ENCODE data around the gene EFTUD2.

The EFTUD2 gene

GRCh38 chr17:44871556-44871955 is 27.7 kb downstream of the EFTUD2 start:
- Histone ChIP-seq H3K36me3 (ENCODE audit: control insufficient read depth in 2 of 2, insufficient read depth in 2 of 2, low read length in 2 of 2) (peaks cover 49 to 71% of the 10 kb centered on the region in 2 donors), H3K9ac (ENCODE audit: low read depth in 1 of 2, low read length in 2 of 2) (no peak overlapping the region), H3K27ac (ENCODE audit: low read depth in 2 of 2, low read length in 2 of 2) (no peak overlapping the region)

GRCh38 chr17:44867841-44868240 is 31.4 kb downstream of the EFTUD2 start:
- Histone ChIP-seq H3K4me3 (ENCODE audit: low read length in 2 of 2) (no peak overlapping the region), H3K4me1 (ENCODE audit: control insufficient read depth in 2 of 2, insufficient read depth in 2 of 2, low read length in 2 of 2) (no peaks in the 10 kb centered on the region), H3K27me3 (ENCODE audit: control insufficient read depth in 2 of 2, insufficient read depth in 2 of 2, low read length in 2 of 2) (no peaks in the 10 kb centered on the region), H3K9me3 (ENCODE audit: control insufficient read depth in 2 of 2, low read length in 2 of 2) (no peaks in the 10 kb centered on the region), H3K27ac (ENCODE audit: low read depth in 2 of 2, low read length in 2 of 2) (no peak overlapping the region), H3K36me3 (ENCODE audit: control insufficient read depth in 2 of 2, insufficient read depth in 2 of 2, low read length in 2 of 2) (peaks cover 52 to 73% of the 10 kb centered on the region in 2 donors), H3K9ac (ENCODE audit: low read depth in 1 of 2, low read length in 2 of 2) (no peak overlapping the region)

More at GRCh38 chr17:44871556-44871955, 27.7 kb downstream of the EFTUD2 start:
- Histone ChIP-seq H3K9me3 (ENCODE audit: control insufficient read depth in 2 of 2, low read length in 2 of 2) (no peaks in the 10 kb centered on the region), H3K27me3 (ENCODE audit: control insufficient read depth in 2 of 2, insufficient read depth in 2 of 2, low read length in 2 of 2) (no peaks in the 10 kb centered on the region), H3K4me3 (ENCODE audit: low read length in 2 of 2) (no peak overlapping the region), H3K4me1 (ENCODE audit: control insufficient read depth in 2 of 2, insufficient read depth in 2 of 2, low read length in 2 of 2) (no peaks in the 10 kb centered on the region)

GRCh38 chr17:44865931-44866330 is 33.3 kb downstream of the EFTUD2 start:
- Histone ChIP-seq H3K36me3 (ENCODE audit: control insufficient read depth in 2 of 2, insufficient read depth in 2 of 2, low read length in 2 of 2) (peaks cover 50 to 69% of the 10 kb centered on the region in 2 donors), H3K4me1 (ENCODE audit: control insufficient read depth in 2 of 2, insufficient read depth in 2 of 2, low read length in 2 of 2) (no peaks in the 10 kb centered on the region)

DNA sequence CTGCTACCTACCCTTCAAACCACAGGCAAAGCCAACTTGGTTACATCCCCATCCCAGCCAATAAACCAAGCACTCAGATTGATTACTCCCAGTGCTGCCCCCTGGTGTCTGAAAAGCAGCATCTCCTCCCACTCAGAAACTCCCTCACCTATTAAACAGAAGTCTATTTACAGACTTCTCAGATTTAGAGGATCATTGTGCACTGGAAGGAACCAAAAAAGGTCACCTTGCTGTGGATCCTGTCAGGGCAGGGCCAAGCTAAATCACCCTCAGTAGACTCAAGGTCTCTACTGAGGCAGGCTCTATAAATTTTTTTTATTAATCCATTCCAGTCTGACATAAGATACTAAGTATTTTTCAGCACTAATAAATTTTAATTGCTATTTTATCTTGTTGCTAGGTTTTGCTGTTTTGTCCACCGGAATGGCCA is 34.0 kb downstream of the EFTUD2 start:
- no peak overlapping the region for H3K27ac ChIP-seq (ENCODE audit: low read depth in 2 of 2, low read length in 2 of 2)
- H3K36me3 ChIP-seq (ENCODE audit: control insufficient read depth in 2 of 2, insufficient read depth in 2 of 2, low read length in 2 of 2): peaks cover 50 to 72% of the 10 kb centered on the region in 2 donors
- H3K4me3 ChIP-seq (ENCODE audit: low read length in 2 of 2): no peak overlapping the region
- H3K27me3 ChIP-seq (ENCODE audit: control insufficient read depth in 2 of 2, insufficient read depth in 2 of 2, low read length in 2 of 2): no peaks in the 10 kb centered on the region
- H3K9ac ChIP-seq (ENCODE audit: low read depth in 1 of 2, low read length in 2 of 2): no peak overlapping the region
- H3K9me3 ChIP-seq (ENCODE audit: control insufficient read depth in 2 of 2, low read length in 2 of 2): no peaks in the 10 kb centered on the region
- H3K4me1 ChIP-seq (ENCODE audit: control insufficient read depth in 2 of 2, insufficient read depth in 2 of 2, low read length in 2 of 2): no peaks in the 10 kb centered on the region

More at GRCh38 chr17:44865931-44866330, 33.3 kb downstream of the EFTUD2 start:
- Histone ChIP-seq H3K9ac (ENCODE audit: low read depth in 1 of 2, low read length in 2 of 2) (no peak overlapping the region), H3K4me3 (ENCODE audit: low read length in 2 of 2) (no peak overlapping the region), H3K9me3 (ENCODE audit: control insufficient read depth in 2 of 2, low read length in 2 of 2) (no peaks in the 10 kb centered on the region), H3K27ac (ENCODE audit: low read depth in 2 of 2, low read length in 2 of 2) (no peak overlapping the region), H3K27me3 (ENCODE audit: control insufficient read depth in 2 of 2, insufficient read depth in 2 of 2, low read length in 2 of 2) (no peaks in the 10 kb centered on the region)

- no peak overlapping the region for H3K27ac ChIP-seq (ENCODE audit: low read depth in 2 of 2, low read length in 2 of 2)
- H3K4me1 ChIP-seq (ENCODE audit: control insufficient read depth in 2 of 2, insufficient read depth in 2 of 2, low read length in 2 of 2): no peaks in the 10 kb centered on the region
- no peaks in the 10 kb centered on the region for H3K9me3 ChIP-seq (ENCODE audit: control insufficient read depth in 2 of 2, low read length in 2 of 2)
- H3K27me3 ChIP-seq (ENCODE audit: control insufficient read depth in 2 of 2, insufficient read depth in 2 of 2, low read length in 2 of 2): no peaks in the 10 kb centered on the region
- H3K4me3 ChIP-seq (ENCODE audit: low read length in 2 of 2): no peak overlapping the region
- peaks cover 51 to 72% of the 10 kb centered on the region in 2 donors for H3K36me3 ChIP-seq (ENCODE audit: control insufficient read depth in 2 of 2, insufficient read depth in 2 of 2, low read length in 2 of 2)
- H3K9ac ChIP-seq (ENCODE audit: low read depth in 1 of 2, low read length in 2 of 2): no peak overlapping the region
Measured at GRCh38 chr17:44864831-44865230, 34.4 kb downstream of the EFTUD2 start.

GRCh38 chr17:44863061-44863918 is 36.0 kb downstream of the EFTUD2 start:
- H3K4me1 ChIP-seq (ENCODE audit: control insufficient read depth in 2 of 2, insufficient read depth in 2 of 2, low read length in 2 of 2): no peaks in the 10 kb centered on the region
- H3K9ac ChIP-seq (ENCODE audit: low read depth in 1 of 2, low read length in 2 of 2): no peak overlapping the region
- H3K27me3 ChIP-seq (ENCODE audit: control insufficient read depth in 2 of 2, insufficient read depth in 2 of 2, low read length in 2 of 2): no peaks in the 10 kb centered on the region
- no peaks in the 10 kb centered on the region for H3K9me3 ChIP-seq (ENCODE audit: control insufficient read depth in 2 of 2, low read length in 2 of 2)
- no peak overlapping the region for H3K4me3 ChIP-seq (ENCODE audit: low read length in 2 of 2)
- peaks cover 58 to 72% of the 10 kb centered on the region in 2 donors for H3K36me3 ChIP-seq (ENCODE audit: control insufficient read depth in 2 of 2, insufficient read depth in 2 of 2, low read length in 2 of 2)
- H3K27ac ChIP-seq (ENCODE audit: low read depth in 2 of 2, low read length in 2 of 2): no peak overlapping the region

DNA sequence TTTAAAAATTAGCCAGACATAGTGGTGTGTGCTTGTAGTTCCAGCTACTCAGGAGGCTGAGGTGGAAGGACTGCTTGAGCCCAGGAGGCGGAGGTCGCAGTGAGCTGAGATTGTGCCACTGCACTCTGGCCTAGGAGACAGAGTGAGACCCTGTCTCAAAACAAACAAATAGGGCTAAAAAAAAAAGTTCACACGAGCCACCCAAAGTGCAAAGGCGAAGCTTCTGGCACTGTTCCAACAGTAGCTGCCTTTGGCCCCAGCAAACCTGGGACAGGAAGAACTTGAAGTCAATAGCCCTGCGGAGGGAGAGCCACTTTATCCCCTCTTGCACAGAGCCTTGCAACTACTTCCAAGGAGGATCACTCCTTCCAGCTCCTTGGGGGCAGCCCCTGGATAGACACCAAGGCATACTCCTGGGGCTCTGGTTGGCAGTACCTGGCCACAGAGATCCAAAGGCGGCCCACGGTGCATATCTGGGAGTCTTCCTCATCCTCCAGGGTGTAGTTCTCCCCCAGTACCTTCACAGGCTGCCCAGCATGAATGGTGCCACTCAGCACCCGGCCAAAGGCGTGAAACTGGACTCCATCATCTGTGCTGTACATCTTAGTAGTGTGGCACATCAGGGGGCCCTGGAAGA is 36.8 kb downstream of the EFTUD2 start:
- Histone ChIP-seq H3K9me3 (ENCODE audit: control insufficient read depth in 2 of 2, low read length in 2 of 2) (no peaks in the 10 kb centered on the region), H3K4me1 (ENCODE audit: control insufficient read depth in 2 of 2, insufficient read depth in 2 of 2, low read length in 2 of 2) (no peaks in the 10 kb centered on the region), H3K9ac (ENCODE audit: low read depth in 1 of 2, low read length in 2 of 2) (no peak overlapping the region), H3K27me3 (ENCODE audit: control insufficient read depth in 2 of 2, insufficient read depth in 2 of 2, low read length in 2 of 2) (no peaks in the 10 kb centered on the region), H3K4me3 (ENCODE audit: low read length in 2 of 2) (no peak overlapping the region), H3K27ac (ENCODE audit: low read depth in 2 of 2, low read length in 2 of 2) (no peak overlapping the region), H3K36me3 (ENCODE audit: control insufficient read depth in 2 of 2, insufficient read depth in 2 of 2, low read length in 2 of 2) (peaks cover 57 to 68% of the 10 kb centered on the region in 2 donors)

DNA sequence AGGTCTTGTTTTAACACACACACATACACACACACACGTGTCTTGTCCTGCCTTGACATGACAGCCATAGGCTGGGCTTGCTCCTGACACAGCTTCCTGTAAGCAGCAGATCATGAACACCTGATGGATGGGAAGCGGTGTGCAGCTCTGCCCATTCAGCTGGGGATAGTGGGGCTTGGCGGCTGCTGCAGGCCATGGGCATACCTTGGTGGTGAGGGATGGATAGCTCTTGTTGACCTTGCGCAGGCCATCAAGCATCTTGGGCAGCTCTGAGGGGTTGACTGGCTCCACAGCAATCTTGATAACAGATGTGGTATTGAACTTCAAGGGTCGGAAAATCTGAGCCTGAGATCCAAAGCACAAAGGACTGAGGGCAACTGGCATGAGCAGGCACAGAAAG is 39.5 kb downstream of the EFTUD2 start:
- no peaks in the 10 kb centered on the region for H3K27me3 ChIP-seq (ENCODE audit: control insufficient read depth in 2 of 2, insufficient read depth in 2 of 2, low read length in 2 of 2)
- no peak overlapping the region for H3K4me3 ChIP-seq (ENCODE audit: low read length in 2 of 2)
- H3K9me3 ChIP-seq (ENCODE audit: control insufficient read depth in 2 of 2, low read length in 2 of 2): no peaks in the 10 kb centered on the region
- H3K27ac ChIP-seq (ENCODE audit: low read depth in 2 of 2, low read length in 2 of 2): no peak overlapping the region
- H3K4me1 ChIP-seq (ENCODE audit: control insufficient read depth in 2 of 2, insufficient read depth in 2 of 2, low read length in 2 of 2): no peaks in the 10 kb centered on the region
- no peak overlapping the region for H3K9ac ChIP-seq (ENCODE audit: low read depth in 1 of 2, low read length in 2 of 2)
- H3K36me3 ChIP-seq (ENCODE audit: control insufficient read depth in 2 of 2, insufficient read depth in 2 of 2, low read length in 2 of 2): peaks cover 72 to 79% of the 10 kb centered on the region in 2 donors

DNA sequence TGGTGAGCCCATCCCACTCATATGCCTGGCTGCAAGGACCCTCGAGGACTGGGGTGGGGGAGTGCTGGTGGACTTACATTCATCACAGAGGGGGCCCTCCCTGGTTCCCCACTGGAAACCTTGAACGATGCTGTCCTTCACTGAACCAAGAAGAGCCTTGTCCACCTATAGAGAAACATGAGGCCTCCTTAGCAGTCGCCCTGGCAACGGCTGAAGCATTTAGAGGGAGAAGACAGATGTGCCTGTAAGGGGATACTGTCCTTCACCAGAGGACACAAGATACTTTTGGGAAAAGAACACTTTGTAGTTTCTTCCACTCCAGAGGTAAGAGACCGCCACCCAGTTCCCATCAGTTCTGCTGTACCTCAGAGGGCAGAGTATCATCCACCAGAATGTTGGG is 45.1 kb downstream of the EFTUD2 start:
- no peak overlapping the region for H3K9ac ChIP-seq (ENCODE audit: low read depth in 1 of 2, low read length in 2 of 2)
- no peaks in the 10 kb centered on the region for H3K9me3 ChIP-seq (ENCODE audit: control insufficient read depth in 2 of 2, low read length in 2 of 2)
- H3K27ac ChIP-seq (ENCODE audit: low read depth in 2 of 2, low read length in 2 of 2): no peak overlapping the region
- no peaks in the 10 kb centered on the region for H3K4me1 ChIP-seq (ENCODE audit: control insufficient read depth in 2 of 2, insufficient read depth in 2 of 2, low read length in 2 of 2)
- peaks cover 69 to 77% of the 10 kb centered on the region in 2 donors for H3K36me3 ChIP-seq (ENCODE audit: control insufficient read depth in 2 of 2, insufficient read depth in 2 of 2, low read length in 2 of 2)
- H3K4me3 ChIP-seq (ENCODE audit: low read length in 2 of 2): no peak overlapping the region
- no peaks in the 10 kb centered on the region for H3K27me3 ChIP-seq (ENCODE audit: control insufficient read depth in 2 of 2, insufficient read depth in 2 of 2, low read length in 2 of 2)

DNA sequence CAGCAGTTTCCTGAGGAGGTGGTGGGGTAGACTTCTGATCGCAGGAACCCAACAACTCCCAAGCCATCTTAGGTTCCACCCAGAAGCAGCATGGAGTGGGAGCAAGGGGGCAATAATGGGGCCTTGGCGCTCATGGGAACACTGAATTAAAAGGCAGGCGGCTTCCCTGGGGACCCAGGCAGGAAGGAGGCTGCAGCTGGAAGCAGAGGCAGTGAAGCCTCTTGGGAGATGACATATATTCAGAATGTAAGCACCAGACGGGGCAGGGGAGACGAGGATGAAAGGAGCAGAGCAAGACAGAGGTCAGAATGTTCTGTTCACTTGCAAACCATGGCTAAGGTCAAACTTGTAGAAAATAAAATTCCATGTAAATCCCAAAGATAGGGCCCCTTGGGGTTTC is 48.6 kb downstream of the EFTUD2 start:
- peaks cover 42 to 49% of the 10 kb centered on the region in 2 donors for H3K36me3 ChIP-seq (ENCODE audit: control insufficient read depth in 2 of 2, insufficient read depth in 2 of 2, low read length in 2 of 2)
- no peak overlapping the region for H3K4me3 ChIP-seq (ENCODE audit: low read length in 2 of 2)
- no peaks in the 10 kb centered on the region for H3K27me3 ChIP-seq (ENCODE audit: control insufficient read depth in 2 of 2, insufficient read depth in 2 of 2, low read length in 2 of 2)
- no peak overlapping the region for H3K27ac ChIP-seq (ENCODE audit: low read depth in 2 of 2, low read length in 2 of 2)
- no peaks in the 10 kb centered on the region for H3K4me1 ChIP-seq (ENCODE audit: control insufficient read depth in 2 of 2, insufficient read depth in 2 of 2, low read length in 2 of 2)
- no peaks in the 10 kb centered on the region for H3K9me3 ChIP-seq (ENCODE audit: control insufficient read depth in 2 of 2, low read length in 2 of 2)
- H3K9ac ChIP-seq (ENCODE audit: low read depth in 1 of 2, low read length in 2 of 2): no peak overlapping the region

Data from mucosa of rectum (tissue), 2 donors.